HEK293 (cell line): Measurements from ENCODE around the gene SREBF1.

ENCODE experiments used
- CTCF ChIA-PET: fragments of 350-600 bp; formaldehyde crosslinking; extraction: SDS; loops from one replicate; lab custom pipeline; 2021; ENCODE audit warnings: antibody characterized with exemption; lab: Yijun Ruan, JAX
- POLR2A ChIA-PET: fragments of 300-600 bp; formaldehyde crosslinking; extraction: SDS; loops from one replicate; lab custom pipeline; 2020; ENCODE audit warnings: antibody characterized with exemption, inconsistent platforms; lab: Yijun Ruan, JAX
- H3K27ac ChIP-seq: fragments of 200-500 bp; sonication (Bioruptor generic); 2 replicates; pipeline ENCODE4 v1.5.1; 2014; ENCODE audit warnings: low read depth, low read length, control low read depth, inconsistent platforms; ENCODE audit errors: extremely low read depth
- H3K36me3 ChIP-seq, 2 experiments: fragments of 200-500 bp in 1 of 2; sonication (Bioruptor generic) in 1 of 2; 1 replicate in 1 of 2; 2 replicates in 1 of 2; pipeline ENCODE4 v1.5.1; 2014 to 2017; ENCODE audit warnings: inconsistent platforms in 2 of 2, low read length in 2 of 2; ENCODE audit not compliant: control insufficient read depth in 2 of 2, insufficient read depth in 1 of 2
- H3K4me1 ChIP-seq: fragments of 200-500 bp; sonication (Bioruptor generic); 2 replicates; pipeline ENCODE4 v1.5.1; 2014; ENCODE audit warnings: mild to moderate bottlenecking, low read length, inconsistent platforms; ENCODE audit not compliant: control insufficient read depth, insufficient read depth
- H3K4me3 ChIP-seq: 2 replicates; pipeline ENCODE4 v1.5.1; 2011; ENCODE audit warnings: low read depth, mild to moderate bottlenecking, control low read depth, low read length, moderate library complexity
- H3K9me3 ChIP-seq: fragments of 200-500 bp; sonication (Bioruptor generic); 2 replicates; pipeline ENCODE4 v1.5.1; 2014; ENCODE audit warnings: low read depth, low read length, inconsistent platforms; ENCODE audit not compliant: control insufficient read depth, insufficient read depth
- GLIS2 ChIP-seq: fragments of 450-650 bp; formaldehyde crosslinking; IDR thresholded peaks from 2 replicates; pipeline ENCODE4 v1.5.1; 2016; ENCODE audit warnings: missing biosample characterization, missing genetic modification characterization
- MZF1 ChIP-seq: fragments of 450-650 bp; formaldehyde crosslinking; IDR thresholded peaks from 2 replicates; pipeline ENCODE4 v1.5.1; 2017; ENCODE audit warnings: missing biosample characterization, missing genetic modification characterization, borderline replicate concordance
- SALL2 ChIP-seq: fragments of 450-650 bp; formaldehyde crosslinking; IDR thresholded peaks from 2 replicates; pipeline ENCODE4 v1.5.0; 2017; ENCODE audit warnings: missing biosample characterization, mild to moderate bottlenecking, missing genetic modification characterization, borderline replicate concordance
- WT1 ChIP-seq: fragments of 450-650 bp; formaldehyde crosslinking; IDR thresholded peaks from 2 replicates; pipeline ENCODE4 v1.5.1; 2016; ENCODE audit warnings: missing biosample characterization, missing genetic modification characterization
- ZBTB17 ChIP-seq: fragments of 450-650 bp; formaldehyde crosslinking; IDR thresholded peaks from 2 replicates; pipeline ENCODE4 v1.5.1; 2016; ENCODE audit warnings: missing biosample characterization, missing genetic modification characterization
- ZNF112 ChIP-seq: fragments of 450-650 bp; formaldehyde crosslinking; IDR thresholded peaks from 2 replicates; pipeline ENCODE4 v1.5.0; 2017; ENCODE audit warnings: missing biosample characterization, missing genetic modification characterization
- ZNF140 ChIP-seq: fragments of 450-650 bp; formaldehyde crosslinking; IDR thresholded peaks from 2 replicates; pipeline ENCODE4 v1.5.1; 2016; ENCODE audit warnings: missing biosample characterization, missing genetic modification characterization
- ZNF146 ChIP-seq: fragments of 450-650 bp; formaldehyde crosslinking; IDR thresholded peaks from 2 replicates; pipeline ENCODE4 v1.5.1; 2016; ENCODE audit warnings: missing biosample characterization, missing genetic modification characterization
- ZNF202 ChIP-seq: fragments of 450-650 bp; formaldehyde crosslinking; IDR thresholded peaks from 2 replicates; pipeline ENCODE4 v1.5.1; 2016; ENCODE audit warnings: missing biosample characterization, missing genetic modification characterization, borderline replicate concordance
- ZNF214 ChIP-seq: fragments of 450-650 bp; formaldehyde crosslinking; IDR thresholded peaks from 2 replicates; pipeline ENCODE4 v1.5.1; 2017; ENCODE audit warnings: missing biosample characterization, mild to moderate bottlenecking, missing genetic modification characterization, borderline replicate concordance
- ZNF221 ChIP-seq: fragments of 450-650 bp; formaldehyde crosslinking; IDR thresholded peaks from 2 replicates; pipeline ENCODE4 v1.5.1; 2017; ENCODE audit warnings: missing biosample characterization, missing genetic modification characterization, borderline replicate concordance
- ZNF335 ChIP-seq: fragments of 450-650 bp; formaldehyde crosslinking; conservative IDR thresholded peaks from 2 replicates; pipeline ENCODE4 v1.5.1; 2016; ENCODE audit warnings: missing biosample characterization, missing genetic modification characterization
- ZNF544 ChIP-seq: fragments of 450-650 bp; formaldehyde crosslinking; IDR thresholded peaks from 2 replicates; pipeline ENCODE4 v1.5.0; 2017; ENCODE audit warnings: missing biosample characterization, missing genetic modification characterization
- ZNF548 ChIP-seq: fragments of 450-650 bp; formaldehyde crosslinking; IDR thresholded peaks from 2 replicates; pipeline ENCODE4 v1.5.1; 2016; ENCODE audit warnings: missing biosample characterization, missing genetic modification characterization
- ZNF549 ChIP-seq: fragments of 450-650 bp; IDR thresholded peaks from 2 replicates; pipeline ENCODE4 v1.5.1; 2018; ENCODE audit warnings: missing biosample characterization, missing genetic modification characterization, mild to moderate bottlenecking, inconsistent platforms, moderate library complexity
- ZNF571 ChIP-seq: fragments of 450-650 bp; formaldehyde crosslinking; IDR thresholded peaks from 2 replicates; pipeline ENCODE4 v1.5.0; 2017; ENCODE audit warnings: missing biosample characterization, missing genetic modification characterization
- ZNF600 ChIP-seq: fragments of 450-650 bp; formaldehyde crosslinking; IDR thresholded peaks from 2 replicates; pipeline ENCODE4 v1.5.1; 2016; ENCODE audit warnings: missing biosample characterization, missing genetic modification characterization
- TF ChIP-seq, protein P1 (sequence below): fragments of 450-650 bp; formaldehyde crosslinking; IDR thresholded peaks from 2 replicates; pipeline ENCODE4 v1.5.1; 2016; ENCODE audit warnings: missing biosample characterization, missing genetic modification characterization
- TF ChIP-seq, protein P2 (sequence below): fragments of 450-650 bp; formaldehyde crosslinking; IDR thresholded peaks from 2 replicates; pipeline ENCODE4 v1.5.1; 2016; ENCODE audit warnings: missing biosample characterization, missing genetic modification characterization
- TF ChIP-seq, protein P3 (sequence below): fragments of 450-650 bp; formaldehyde crosslinking; IDR thresholded peaks from 2 replicates; pipeline ENCODE4 v1.5.1; 2016; ENCODE audit warnings: missing biosample characterization, missing genetic modification characterization
- TF ChIP-seq, protein P4 (sequence below): fragments of 450-650 bp; formaldehyde crosslinking; IDR thresholded peaks from 2 replicates; pipeline ENCODE4 v1.5.1; 2016; ENCODE audit warnings: missing biosample characterization, missing genetic modification characterization
- TF ChIP-seq, protein P5 (sequence below): fragments of 450-650 bp; formaldehyde crosslinking; IDR thresholded peaks from 2 replicates; pipeline ENCODE4 v1.5.1; 2016; ENCODE audit warnings: missing biosample characterization, missing genetic modification characterization
- TF ChIP-seq, protein P6 (sequence below): fragments of 450-650 bp; formaldehyde crosslinking; IDR thresholded peaks from 2 replicates; pipeline ENCODE4; 2016; ENCODE audit warnings: missing biosample characterization, missing genetic modification characterization

SREBF1 gene

DNA sequence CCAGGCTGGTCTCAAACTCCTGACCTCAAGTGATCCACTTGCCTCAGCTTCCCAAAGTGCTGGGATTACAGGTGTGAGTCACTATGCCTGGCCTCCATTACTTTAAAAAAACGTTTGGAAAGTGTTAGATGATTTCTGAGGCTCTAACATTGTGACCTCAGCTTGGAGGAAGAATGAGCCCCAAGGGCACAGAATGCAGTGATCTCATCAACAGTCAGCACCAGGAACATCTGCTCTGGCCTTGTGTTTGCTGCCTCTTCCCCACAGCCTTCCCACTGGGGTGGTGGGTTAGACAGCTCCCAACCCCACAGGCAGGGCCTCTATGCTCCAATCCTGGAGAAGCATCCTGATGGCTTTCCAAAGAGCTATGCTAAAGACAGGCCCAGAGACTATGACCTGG lies 37.7 kb upstream of the SREBF1 start:
- Histone ChIP-seq H3K4me3 (no peak overlapping the region), H3K27ac (no peak overlapping the region), H3K9me3 (no peaks in the 10 kb centered on the region), H3K4me1 (peaks cover 17% of the 10 kb centered on the region), H3K36me3 (peaks cover 3 to 30% of the 10 kb centered on the region in 2 experiments; a peak in 2 of 3 replicates)
- TF ChIP-seq GLIS2 (peak; percentile 37; the same call in 1 of the 2 replicates), ZNF571 (tag by site-specific recombination) (no peak), ZNF600 (tag by site-specific recombination) (peak; percentile 25; the same call in 1 of the 2 replicates), ZBTB17 (no peak), ZNF335 (tag by site-specific recombination) (0 out of 2 replicates have a peak, but pooled peaks have one; percentile 34)
- ChIA-PET POLR2A (interaction anchor here (0.7 kb wide), 1 partner anchor 78 kb away, joined by 5 read pairs; no protein-coding TSS in a partner anchor), CTCF (interaction anchor here (0.6 to 3.5 kb wide), 3 partner anchors 16 to 258 kb away, joined by 5 to 21 read pairs (median 9); no protein-coding TSS in a partner anchor)

DNA sequence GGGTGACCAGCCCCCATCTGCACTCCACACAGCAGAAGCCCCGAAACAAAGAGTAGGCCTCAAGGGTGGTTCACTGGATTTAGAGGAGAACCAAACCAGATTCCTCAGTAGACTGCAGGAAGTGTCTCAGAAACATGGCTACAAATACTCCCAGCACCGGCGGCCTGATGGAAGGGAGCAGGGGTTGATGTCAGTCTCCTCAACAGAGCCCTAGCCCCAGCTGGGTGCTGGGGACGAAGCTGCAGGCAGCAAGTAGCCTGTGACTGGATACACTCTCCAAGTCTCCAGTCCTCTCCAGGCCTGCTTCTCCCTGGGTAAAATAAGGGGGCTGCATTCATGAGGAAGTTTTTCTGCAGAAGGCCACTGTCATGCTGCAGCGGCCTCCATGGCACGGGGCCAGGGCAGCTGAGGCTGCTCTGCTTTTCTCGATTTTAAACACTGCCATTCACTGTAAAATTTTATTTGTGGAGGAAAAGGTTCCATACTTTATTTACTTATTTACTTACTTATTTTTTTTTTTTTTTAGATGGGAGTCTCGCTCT lies 36.7 kb upstream of the SREBF1 start:
- TF ChIP-seq SALL2 (tag by site-specific recombination) = no peak
- TF ChIP-seq, protein P1, sequence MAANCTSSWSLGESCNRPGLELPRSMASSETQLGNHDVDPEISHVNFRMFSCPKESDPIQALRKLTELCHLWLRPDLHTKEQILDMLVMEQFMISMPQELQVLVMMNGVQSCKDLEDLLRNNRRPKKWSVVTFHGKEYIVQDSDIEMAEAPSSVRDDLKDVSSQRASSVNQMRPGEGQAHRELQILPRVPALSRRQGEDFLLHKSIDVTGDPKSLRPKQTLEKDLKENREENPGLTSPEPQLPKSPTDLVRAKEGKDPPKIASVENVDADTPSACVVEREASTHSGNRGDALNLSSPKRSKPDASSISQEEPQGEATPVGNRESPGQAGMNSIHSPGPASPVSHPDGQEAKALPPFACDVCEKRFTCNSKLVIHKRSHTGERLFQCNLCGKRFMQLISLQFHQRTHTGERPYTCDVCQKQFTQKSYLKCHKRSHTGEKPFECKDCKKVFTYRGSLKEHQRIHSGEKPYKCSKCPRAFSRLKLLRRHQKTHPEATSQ (tag by site-specific recombination) = no peak
- TF ChIP-seq ZNF146 = no peak
- TF ChIP-seq, protein P2, sequence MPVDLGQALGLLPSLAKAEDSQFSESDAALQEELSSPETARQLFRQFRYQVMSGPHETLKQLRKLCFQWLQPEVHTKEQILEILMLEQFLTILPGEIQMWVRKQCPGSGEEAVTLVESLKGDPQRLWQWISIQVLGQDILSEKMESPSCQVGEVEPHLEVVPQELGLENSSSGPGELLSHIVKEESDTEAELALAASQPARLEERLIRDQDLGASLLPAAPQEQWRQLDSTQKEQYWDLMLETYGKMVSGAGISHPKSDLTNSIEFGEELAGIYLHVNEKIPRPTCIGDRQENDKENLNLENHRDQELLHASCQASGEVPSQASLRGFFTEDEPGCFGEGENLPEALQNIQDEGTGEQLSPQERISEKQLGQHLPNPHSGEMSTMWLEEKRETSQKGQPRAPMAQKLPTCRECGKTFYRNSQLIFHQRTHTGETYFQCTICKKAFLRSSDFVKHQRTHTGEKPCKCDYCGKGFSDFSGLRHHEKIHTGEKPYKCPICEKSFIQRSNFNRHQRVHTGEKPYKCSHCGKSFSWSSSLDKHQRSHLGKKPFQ (tag by site-specific recombination) = no peak
- no peak for TF ChIP-seq ZNF549
- TF ChIP-seq ZNF202 (tag by site-specific recombination) = no peak
- TF ChIP-seq, protein P3, sequence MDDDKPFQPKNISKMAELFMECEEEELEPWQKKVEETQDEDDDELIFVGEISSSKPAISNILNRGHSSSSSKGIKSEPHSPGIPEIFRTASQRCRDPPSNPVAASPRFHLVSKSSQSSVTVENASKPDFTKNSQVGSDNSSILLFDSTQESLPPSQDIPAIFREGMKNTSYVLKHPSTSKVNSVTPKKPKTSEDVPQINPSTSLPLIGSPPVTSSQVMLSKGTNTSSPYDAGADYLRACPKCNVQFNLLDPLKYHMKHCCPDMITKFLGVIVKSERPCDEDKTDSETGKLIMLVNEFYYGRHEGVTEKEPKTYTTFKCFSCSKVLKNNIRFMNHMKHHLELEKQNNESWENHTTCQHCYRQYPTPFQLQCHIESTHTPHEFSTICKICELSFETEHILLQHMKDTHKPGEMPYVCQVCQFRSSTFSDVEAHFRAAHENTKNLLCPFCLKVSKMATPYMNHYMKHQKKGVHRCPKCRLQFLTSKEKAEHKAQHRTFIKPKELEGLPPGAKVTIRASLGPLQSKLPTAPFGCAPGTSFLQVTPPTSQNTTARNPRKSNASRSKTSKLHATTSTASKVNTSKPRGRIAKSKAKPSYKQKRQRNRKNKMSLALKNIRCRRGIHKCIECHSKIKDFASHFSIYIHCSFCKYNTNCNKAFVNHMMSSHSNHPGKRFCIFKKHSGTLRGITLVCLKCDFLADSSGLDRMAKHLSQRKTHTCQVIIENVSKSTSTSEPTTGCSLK = no peak
- no peak for TF ChIP-seq ZNF548 (tag by site-specific recombination)
- TF ChIP-seq, protein P4, sequence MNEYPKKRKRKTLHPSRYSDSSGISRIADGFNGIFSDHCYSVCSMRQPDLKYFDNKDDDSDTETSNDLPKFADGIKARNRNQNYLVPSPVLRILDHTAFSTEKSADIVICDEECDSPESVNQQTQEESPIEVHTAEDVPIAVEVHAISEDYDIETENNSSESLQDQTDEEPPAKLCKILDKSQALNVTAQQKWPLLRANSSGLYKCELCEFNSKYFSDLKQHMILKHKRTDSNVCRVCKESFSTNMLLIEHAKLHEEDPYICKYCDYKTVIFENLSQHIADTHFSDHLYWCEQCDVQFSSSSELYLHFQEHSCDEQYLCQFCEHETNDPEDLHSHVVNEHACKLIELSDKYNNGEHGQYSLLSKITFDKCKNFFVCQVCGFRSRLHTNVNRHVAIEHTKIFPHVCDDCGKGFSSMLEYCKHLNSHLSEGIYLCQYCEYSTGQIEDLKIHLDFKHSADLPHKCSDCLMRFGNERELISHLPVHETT = no peak
- TF ChIP-seq, protein P5, sequence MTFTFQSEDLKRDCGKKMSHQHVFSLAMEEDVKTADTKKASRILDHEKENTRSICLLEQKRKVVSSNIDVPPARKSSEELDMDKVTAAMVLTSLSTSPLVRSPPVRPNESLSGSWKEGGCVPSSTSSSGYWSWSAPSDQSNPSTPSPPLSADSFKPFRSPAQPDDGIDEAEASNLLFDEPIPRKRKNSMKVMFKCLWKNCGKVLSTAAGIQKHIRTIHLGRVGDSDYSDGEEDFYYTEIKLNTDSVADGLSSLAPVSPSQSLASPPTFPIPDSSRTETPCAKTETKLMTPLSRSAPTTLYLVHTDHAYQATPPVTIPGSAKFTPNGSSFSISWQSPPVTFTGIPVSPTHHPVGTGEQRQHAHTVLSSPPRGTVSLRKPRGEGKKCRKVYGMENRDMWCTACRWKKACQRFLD (tag by site-specific recombination) = no peak
- TF ChIP-seq, protein P6, sequence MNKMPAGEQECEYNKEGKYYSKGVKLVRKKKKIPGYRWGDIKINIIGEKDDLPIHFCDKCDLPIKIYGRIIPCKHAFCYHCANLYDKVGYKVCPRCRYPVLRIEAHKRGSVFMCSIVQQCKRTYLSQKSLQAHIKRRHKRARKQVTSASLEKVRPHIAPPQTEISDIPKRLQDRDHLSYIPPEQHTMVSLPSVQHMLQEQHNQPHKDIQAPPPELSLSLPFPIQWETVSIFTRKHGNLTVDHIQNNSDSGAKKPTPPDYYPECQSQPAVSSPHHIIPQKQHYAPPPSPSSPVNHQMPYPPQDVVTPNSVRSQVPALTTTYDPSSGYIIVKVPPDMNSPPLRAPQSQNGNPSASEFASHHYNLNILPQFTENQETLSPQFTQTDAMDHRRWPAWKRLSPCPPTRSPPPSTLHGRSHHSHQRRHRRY (tag by site-specific recombination) = no peak
- no peak for TF ChIP-seq ZNF112 (tag by site-specific recombination)
- TF ChIP-seq WT1 = no peak
- TF ChIP-seq ZNF140 = no peak
- TF ChIP-seq ZNF544 = no peak
- TF ChIP-seq ZNF221 (tag by site-specific recombination) = no peak
- no peak for TF ChIP-seq MZF1 (tag by site-specific recombination)
- TF ChIP-seq ZNF214 (tag by site-specific recombination) = no peak
- no peak overlapping the region for H3K27ac ChIP-seq
- ChIA-PET POLR2A (interaction anchor here (0.7 kb wide), 1 partner anchor 79 kb away, joined by 5 read pairs; no protein-coding TSS in a partner anchor), CTCF (interaction anchor here (0.5 to 2.6 kb wide), 3 partner anchors 18 to 160 kb away, joined by 3 to 9 read pairs (median 3); no protein-coding TSS in a partner anchor)
- no peaks in the 10 kb centered on the region for H3K9me3 ChIP-seq
- H3K4me1 ChIP-seq = peaks cover 17% of the 10 kb centered on the region
- peaks cover 3 to 22% of the 10 kb centered on the region in 2 experiments; a peak in 2 of 3 replicates for H3K36me3 ChIP-seq
- H3K4me3 ChIP-seq = no peak overlapping the region
